Measurements from ENCODE around the gene TNNI2.

TNNI2 gene

GRCh38 chr11:1847006-1847735 lies 8.4 kb downstream of the TNNI2 start:
- no peak for DNase-seq (ENCODE audit: low spot score)

GRCh38 chr11:1847926-1848639 lies 9.3 kb downstream of the TNNI2 start:
- no peak for DNase-seq (ENCODE audit: low spot score)

- no peak for DNase-seq (ENCODE audit: low spot score)
Measured at GRCh38 chr11:1848640-1849430, 10.1 kb downstream of the TNNI2 start.

- no peak for DNase-seq (ENCODE audit: low spot score)
Measured at GRCh38 chr11:1851468-1852180, 12.8 kb downstream of the TNNI2 start.

- no peak for DNase-seq (ENCODE audit: low spot score)
Measured at GRCh38 chr11:1852271-1852876, 13.6 kb downstream of the TNNI2 start.

- DNase-seq (ENCODE audit: low spot score) = no peak
Measured at GRCh38 chr11:1852877-1853276, 14.1 kb downstream of the TNNI2 start, which contains the start of gene LSP1. Gene LSP1 (plus strand): TSS chr11:1853084. CDS start chr11:1853145, 61 bp downstream.

- no peak for DNase-seq (ENCODE audit: low spot score)
Measured at GRCh38 chr11:1853376-1854131, 14.8 kb downstream of the TNNI2 start.

GRCh38 chr11:1854132-1854948 lies 15.6 kb downstream of the TNNI2 start:
- no peak for DNase-seq (ENCODE audit: low spot score)

- DNase-seq (ENCODE audit: low spot score) = no peak
Measured at GRCh38 chr11:1854949-1855885, 16.4 kb downstream of the TNNI2 start.

GRCh38 chr11:1855886-1856265 lies 17.1 kb downstream of the TNNI2 start:
- DNase-seq (ENCODE audit: low spot score) = no peak

- DNase-seq (ENCODE audit: low spot score) = no peak
Measured at GRCh38 chr11:1856306-1857005, 17.7 kb downstream of the TNNI2 start.

- no peak for DNase-seq (ENCODE audit: low spot score)
Measured at GRCh38 chr11:1857064-1857463, 18.3 kb downstream of the TNNI2 start.

- no peak for DNase-seq (ENCODE audit: low spot score)
Measured at GRCh38 chr11:1858154-1858553, 19.4 kb downstream of the TNNI2 start.

- no peak for DNase-seq (ENCODE audit: low spot score)
Measured at GRCh38 chr11:1858576-1858975, 19.8 kb downstream of the TNNI2 start.

- DNase-seq (ENCODE audit: low spot score) = no peak
Measured at GRCh38 chr11:1859004-1859403, 20.2 kb downstream of the TNNI2 start.

GRCh38 chr11:1860108-1860507 lies 21.3 kb downstream of the TNNI2 start:
- no peak for DNase-seq (ENCODE audit: low spot score)

- DNase-seq (ENCODE audit: low spot score) = no peak
Measured at GRCh38 chr11:1861435-1862411, 22.9 kb downstream of the TNNI2 start.

Data from LoVo (cell line).